ENCODE measurements around the gene PITPNM2.

The PITPNM2 gene

GRCh38 chr12:123132951-123133619 is 17.8 kb downstream of the PITPNM2 start:
- ATAC-seq = no peak
- TF ChIP-seq ESRRG (CRISPR knock-in tag; IDR thresholded peaks at IDR 0.05) (no peak), PPARA (CRISPR knock-in tag; IDR thresholded peaks at IDR 0.05; ENCODE audit: borderline replicate concordance) (no peak), ISL1 (CRISPR knock-in tag; IDR thresholded peaks at IDR 0.05) (no peak), RARB (CRISPR knock-in tag; IDR thresholded peaks at IDR 0.05) (no peak), ZFP3 (CRISPR knock-in tag; IDR thresholded peaks at IDR 0.05) (no peak), ZNF565 (CRISPR knock-in tag; conservative IDR thresholded peaks at IDR 0.05; ENCODE audit: low read depth) (no peak)

GRCh38 chr12:123131879-123132402 is 18.9 kb downstream of the PITPNM2 start:
- ATAC-seq = peak; percentile 28
- no peak for TF ChIP-seq TOX (CRISPR knock-in tag; IDR thresholded peaks at IDR 0.05; ENCODE audit: borderline replicate concordance)
- TF ChIP-seq RARB (CRISPR knock-in tag; IDR thresholded peaks at IDR 0.05) = no peak
- TF ChIP-seq PATZ1 (CRISPR knock-in tag; IDR thresholded peaks at IDR 0.05; ENCODE audit: borderline replicate concordance) = no peak
- no peak for TF ChIP-seq CSRNP3 (CRISPR knock-in tag; IDR thresholded peaks at IDR 0.05)
- TF ChIP-seq ZNF565 (CRISPR knock-in tag; conservative IDR thresholded peaks at IDR 0.05; ENCODE audit: low read depth) = no peak
- TF ChIP-seq ZNF8 (CRISPR knock-in tag; IDR thresholded peaks at IDR 0.05) = no peak
- TF ChIP-seq TCF4 (CRISPR knock-in tag; IDR thresholded peaks at IDR 0.05; ENCODE audit: borderline replicate concordance) = no peak

GRCh38 chr12:123131291-123131832 is 19.5 kb downstream of the PITPNM2 start:
- no peak for TF ChIP-seq BACH2 (CRISPR knock-in tag; IDR thresholded peaks at IDR 0.05; ENCODE audit: borderline replicate concordance)
- TF ChIP-seq ARNTL (CRISPR knock-in tag; IDR thresholded peaks at IDR 0.05; ENCODE audit: borderline replicate concordance, low read depth) = no peak
- no peak for TF ChIP-seq ZNF70 (CRISPR knock-in tag; IDR thresholded peaks at IDR 0.05)
- no peak for TF ChIP-seq ZNF565 (CRISPR knock-in tag; conservative IDR thresholded peaks at IDR 0.05; ENCODE audit: low read depth)
- TF ChIP-seq SNAI2 (CRISPR knock-in tag; IDR thresholded peaks at IDR 0.05) = no peak
- TF ChIP-seq TCF4 (CRISPR knock-in tag; IDR thresholded peaks at IDR 0.05; ENCODE audit: borderline replicate concordance) = no peak
- no peak for TF ChIP-seq TOX (CRISPR knock-in tag; IDR thresholded peaks at IDR 0.05; ENCODE audit: borderline replicate concordance)
- TF ChIP-seq PATZ1 (CRISPR knock-in tag; IDR thresholded peaks at IDR 0.05; ENCODE audit: borderline replicate concordance) = no peak
- TF ChIP-seq ZNF8 (CRISPR knock-in tag; IDR thresholded peaks at IDR 0.05) = no peak
- no peak for TF ChIP-seq CSDC2 (CRISPR knock-in tag; IDR thresholded peaks at IDR 0.05)
- no peak for TF ChIP-seq RARB (CRISPR knock-in tag; IDR thresholded peaks at IDR 0.05)
- TF ChIP-seq CSRNP3 (CRISPR knock-in tag; IDR thresholded peaks at IDR 0.05) = no peak
- TF ChIP-seq OSR1 (CRISPR knock-in tag; IDR thresholded peaks at IDR 0.05) = no peak
- no peak for TF ChIP-seq GLIS3 (CRISPR knock-in tag; IDR thresholded peaks at IDR 0.05)
- TF ChIP-seq ZFP30 (CRISPR knock-in tag; IDR thresholded peaks at IDR 0.05) = no peak
- TF ChIP-seq ISL1 (CRISPR knock-in tag; IDR thresholded peaks at IDR 0.05) = no peak
- TF ChIP-seq ZC3H10 (CRISPR knock-in tag; IDR thresholded peaks at IDR 0.05) = no peak
- TF ChIP-seq PPARA (CRISPR knock-in tag; IDR thresholded peaks at IDR 0.05; ENCODE audit: borderline replicate concordance) = no peak

GRCh38 chr12:123129621-123130020 is 21.3 kb downstream of the PITPNM2 start:
- ATAC-seq = no peak
- TF ChIP-seq POU6F1 (CRISPR knock-in tag; IDR thresholded peaks at IDR 0.05; ENCODE audit: borderline replicate concordance, low read depth) (no peak), BACH2 (CRISPR knock-in tag; IDR thresholded peaks at IDR 0.05; ENCODE audit: borderline replicate concordance) (no peak), ZNF8 (CRISPR knock-in tag; IDR thresholded peaks at IDR 0.05) (no peak), ESRRG (CRISPR knock-in tag; IDR thresholded peaks at IDR 0.05) (no peak), TOX (CRISPR knock-in tag; IDR thresholded peaks at IDR 0.05; ENCODE audit: borderline replicate concordance) (no peak), PPARA (CRISPR knock-in tag; IDR thresholded peaks at IDR 0.05; ENCODE audit: borderline replicate concordance) (no peak), ZNF70 (CRISPR knock-in tag; IDR thresholded peaks at IDR 0.05) (no peak), ARNTL (CRISPR knock-in tag; IDR thresholded peaks at IDR 0.05; ENCODE audit: borderline replicate concordance, low read depth) (no peak), ISL1 (CRISPR knock-in tag; IDR thresholded peaks at IDR 0.05) (no peak), CSRNP3 (CRISPR knock-in tag; IDR thresholded peaks at IDR 0.05) (no peak), PATZ1 (CRISPR knock-in tag; IDR thresholded peaks at IDR 0.05; ENCODE audit: borderline replicate concordance) (no peak)

More at GRCh38 chr12:123131291-123131832, 19.5 kb downstream of the PITPNM2 start:
- ATAC-seq = peak; percentile 20
